ENCODE results near the gene ADI1.

Gene ADI1

GRCh38 chr2:3512086-3512485 is 7.2 kb downstream of the ADI1 start:
- TF ChIP-seq CTCF (IDR thresholded peaks at IDR 0.05) = no peak

GRCh38 chr2:3505771-3506170 is 13.6 kb downstream of the ADI1 start:
- no peak for TF ChIP-seq CTCF (IDR thresholded peaks at IDR 0.05)

GRCh38 chr2:3504741-3505140 is 14.6 kb downstream of the ADI1 start:
- TF ChIP-seq CTCF (IDR thresholded peaks at IDR 0.05) = no peak

- TF ChIP-seq CTCF (IDR thresholded peaks at IDR 0.05) = no peak
Observed at GRCh38 chr2:3503483-3503882, 15.8 kb downstream of the ADI1 start.

GRCh38 chr2:3503046-3503445 is 16.3 kb downstream of the ADI1 start:
- TF ChIP-seq CTCF (IDR thresholded peaks at IDR 0.05) = no peak

GRCh38 chr2:3500326-3500899 is 18.9 kb downstream of the ADI1 start:
- no peak for TF ChIP-seq CTCF (IDR thresholded peaks at IDR 0.05)

- TF ChIP-seq CTCF (IDR thresholded peaks at IDR 0.05) = no peak
Observed at GRCh38 chr2:3498783-3499394, 20.4 kb downstream of the ADI1 start.

Data from LNCAP (cell line).